ENCODE measurements around the gene CROCC2. TPM values are rescaled to one million over a fixed set of nuclear protein-coding genes. Genes with fewer than 3 reads are reported as not detected.

The CROCC2 gene
- polyA plus RNA-seq, 1 of the 3 experiments (the other 2 are of a cell fraction) = not detected

DNA sequence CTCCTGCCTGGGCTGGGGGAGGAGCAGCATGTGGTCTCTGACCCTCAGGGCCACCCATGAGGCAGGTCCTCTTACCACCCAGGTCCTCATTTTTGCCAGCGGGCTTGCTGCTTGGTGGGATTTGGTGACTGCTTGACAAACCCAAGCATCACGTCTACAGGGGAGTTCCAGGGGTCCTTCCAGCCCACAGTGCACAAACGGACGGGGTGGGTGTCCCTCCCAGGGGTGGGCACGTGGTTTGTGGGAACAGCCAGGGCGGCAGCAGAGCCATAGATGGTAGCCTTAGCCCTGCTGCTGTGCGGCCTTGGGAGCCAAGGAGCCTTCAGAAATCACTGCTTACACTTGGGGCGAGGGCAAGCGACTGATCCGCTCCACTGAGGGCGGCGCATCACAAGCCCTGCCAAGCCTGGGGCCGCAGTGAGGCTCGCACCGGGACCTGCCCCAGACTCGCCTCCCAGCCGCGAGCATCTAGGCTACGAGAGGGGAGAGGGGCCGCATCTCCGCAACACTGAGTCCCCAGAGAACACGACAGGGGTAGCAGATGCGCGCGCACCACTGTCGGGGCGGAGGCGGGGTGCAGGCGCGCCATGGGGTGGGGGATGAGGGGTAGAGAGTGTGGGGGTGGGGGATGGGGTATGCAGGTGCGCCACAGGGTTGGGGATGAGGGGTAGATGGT lies 129.1 kb downstream of the CROCC2 start (continued):
- no peak for TF ChIP-seq EP300 (IDR thresholded peaks at IDR 0.05; ENCODE audit: borderline replicate concordance in 1 of 2, low read depth in 1 of 2, low read length in 1 of 2)
- no peak for TF ChIP-seq MXI1 (IDR thresholded peaks at IDR 0.05; ENCODE audit: low read depth, low read length)
- TF ChIP-seq, protein P1, sequence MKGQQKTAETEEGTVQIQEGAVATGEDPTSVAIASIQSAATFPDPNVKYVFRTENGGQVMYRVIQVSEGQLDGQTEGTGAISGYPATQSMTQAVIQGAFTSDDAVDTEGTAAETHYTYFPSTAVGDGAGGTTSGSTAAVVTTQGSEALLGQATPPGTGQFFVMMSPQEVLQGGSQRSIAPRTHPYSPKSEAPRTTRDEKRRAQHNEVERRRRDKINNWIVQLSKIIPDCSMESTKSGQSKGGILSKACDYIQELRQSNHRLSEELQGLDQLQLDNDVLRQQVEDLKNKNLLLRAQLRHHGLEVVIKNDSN (IDR thresholded peaks at IDR 0.05; ENCODE audit: borderline replicate concordance, low read depth) = no peak
- no peak for TF ChIP-seq RAD21 (IDR thresholded peaks at IDR 0.05; ENCODE audit: low read length)
- TF ChIP-seq, protein P2, sequence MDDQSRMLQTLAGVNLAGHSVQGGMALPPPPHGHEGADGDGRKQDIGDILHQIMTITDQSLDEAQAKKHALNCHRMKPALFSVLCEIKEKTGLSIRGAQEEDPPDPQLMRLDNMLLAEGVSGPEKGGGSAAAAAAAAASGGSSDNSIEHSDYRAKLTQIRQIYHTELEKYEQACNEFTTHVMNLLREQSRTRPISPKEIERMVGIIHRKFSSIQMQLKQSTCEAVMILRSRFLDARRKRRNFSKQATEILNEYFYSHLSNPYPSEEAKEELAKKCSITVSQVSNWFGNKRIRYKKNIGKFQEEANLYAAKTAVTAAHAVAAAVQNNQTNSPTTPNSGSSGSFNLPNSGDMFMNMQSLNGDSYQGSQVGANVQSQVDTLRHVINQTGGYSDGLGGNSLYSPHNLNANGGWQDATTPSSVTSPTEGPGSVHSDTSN (IDR thresholded peaks at IDR 0.05) = no peak

DNA sequence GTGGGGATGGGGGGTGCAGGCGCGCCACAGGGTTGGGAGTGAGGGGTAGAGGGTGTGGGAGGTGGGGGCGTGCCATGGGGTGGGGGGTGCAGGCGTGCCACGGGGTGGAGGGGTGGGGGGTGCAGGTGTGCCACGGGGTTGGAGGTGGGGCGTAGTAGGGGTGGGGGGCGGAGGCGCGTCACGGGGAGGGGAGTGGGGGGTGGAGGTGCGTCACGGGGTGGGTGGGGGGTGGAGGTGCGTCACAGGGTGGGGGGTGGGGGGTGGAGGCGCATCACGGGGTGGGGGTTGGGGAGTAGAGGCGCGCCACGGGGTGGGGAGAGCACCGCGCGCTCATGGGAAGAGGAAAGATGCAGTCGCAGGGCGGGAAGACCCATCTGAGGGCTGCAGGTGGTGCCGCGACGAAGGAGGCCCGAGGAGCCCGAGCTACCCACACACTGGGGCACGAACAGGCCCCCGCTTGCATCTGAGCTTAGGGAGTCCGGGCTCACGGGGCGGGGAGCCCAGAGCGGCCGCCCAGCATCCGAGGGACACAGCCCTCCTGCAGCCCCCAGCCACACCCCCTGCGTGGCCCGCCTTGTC lies 129.8 kb downstream of the CROCC2 start:
- Histone ChIP-seq H4K20me1 (ENCODE audit: insufficient read depth) (no peaks in the 10 kb centered on the region), H3K4me3 (ENCODE audit: low read depth in 2 of 2, low read length in 1 of 2) (no peak overlapping the region), H3K36me3 (replicated peaks in 1 of 2; ENCODE audit: control insufficient read depth in 1 of 2, insufficient read depth in 2 of 2, low read length in 1 of 2) (no peaks in the 10 kb centered on the region), H3F3A (replicated peaks; ENCODE audit: insufficient read depth) (no peaks in the 10 kb centered on the region), H3K9me3 (no peaks in the 10 kb centered on the region), H3K9ac (no peak overlapping the region), H3K27me3 (ENCODE audit: insufficient read depth) (no peaks in the 10 kb centered on the region), H3K27ac (ENCODE audit: low read depth in 2 of 2, low read length in 1 of 2) (no peak overlapping the region), H3K9me2 (no peaks in the 10 kb centered on the region), H3K79me2 (ENCODE audit: insufficient read depth) (no peaks in the 10 kb centered on the region), H3K4me2 (no peak overlapping the region), H3K4me1 (ENCODE audit: control insufficient read depth in 1 of 2, insufficient read depth in 2 of 2, low read depth in 1 of 2, low read length in 1 of 2) (no peaks in the 10 kb centered on the region), H2AFZ (ENCODE audit: low read depth) (no peak overlapping the region)
- 63% methylated on average over 25 of the region's 39 CpGs for WGBS (ENCODE audit: low lambda C conversion rate)
- no peak for TF ChIP-seq RAD21 (IDR thresholded peaks at IDR 0.05; ENCODE audit: low read length)
- TF ChIP-seq GABPA (IDR thresholded peaks at IDR 0.05; ENCODE audit: low read depth) = no peak
- peak; percentile 44 for DNase-seq
- POLR2A ChIA-PET = no interaction called here
- CTCF ChIA-PET = no interaction called here

DNA sequence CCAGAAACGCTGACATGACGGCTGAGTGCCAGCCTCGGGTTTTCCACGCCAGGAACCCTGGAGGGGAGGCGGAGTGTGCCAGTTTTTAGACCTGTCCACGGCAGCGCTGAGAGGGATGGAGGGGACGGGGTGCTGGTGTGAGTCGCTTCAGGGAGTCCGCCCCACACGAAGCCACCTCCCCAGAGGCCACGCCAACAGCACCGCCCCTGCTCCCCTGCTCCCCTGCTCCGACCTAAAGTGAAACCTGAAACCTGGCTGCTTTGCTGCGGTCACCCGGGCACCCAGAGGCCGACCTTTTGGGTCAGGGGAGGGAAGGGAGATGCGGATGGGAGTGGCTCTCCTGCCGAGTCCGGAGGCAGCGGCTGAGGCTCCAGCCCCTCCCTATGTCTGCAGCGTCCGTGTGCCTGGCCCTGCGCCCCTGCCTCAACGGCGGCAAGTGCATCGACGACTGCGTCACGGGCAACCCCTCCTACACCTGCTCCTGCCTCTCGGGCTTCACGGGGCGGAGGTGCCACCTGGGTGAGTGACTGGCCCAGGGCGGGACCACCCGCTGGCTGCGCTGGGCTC lies 130.3 kb downstream of the CROCC2 start:
- no peaks in the 10 kb centered on the region for H3K4me1 ChIP-seq (ENCODE audit: control insufficient read depth in 1 of 2, insufficient read depth in 2 of 2, low read depth in 1 of 2, low read length in 1 of 2)
- DNase-seq = no peak
- H3K36me3 ChIP-seq (replicated peaks in 1 of 2; ENCODE audit: control insufficient read depth in 1 of 2, insufficient read depth in 2 of 2, low read length in 1 of 2) = no peaks in the 10 kb centered on the region
- H3F3A ChIP-seq (replicated peaks; ENCODE audit: insufficient read depth) = no peaks in the 10 kb centered on the region
- H3K9me3 ChIP-seq = no peaks in the 10 kb centered on the region
- no peak overlapping the region for H3K27ac ChIP-seq (ENCODE audit: low read depth in 2 of 2, low read length in 1 of 2)
- H2AFZ ChIP-seq (ENCODE audit: low read depth) = no peak overlapping the region
- no peak overlapping the region for H3K4me2 ChIP-seq
- ChIA-PET CTCF (no interaction called here), POLR2A (no interaction called here)
- H4K20me1 ChIP-seq (ENCODE audit: insufficient read depth) = no peaks in the 10 kb centered on the region
- no peak overlapping the region for H3K4me3 ChIP-seq (ENCODE audit: low read depth in 2 of 2, low read length in 1 of 2)
- 78% methylated on average over 27 of the region's 36 CpGs for WGBS (ENCODE audit: low lambda C conversion rate)
- H3K79me2 ChIP-seq (ENCODE audit: insufficient read depth) = no peaks in the 10 kb centered on the region
- no peaks in the 10 kb centered on the region for H3K27me3 ChIP-seq (ENCODE audit: insufficient read depth)
- no peak overlapping the region for H3K9ac ChIP-seq
- no peaks in the 10 kb centered on the region for H3K9me2 ChIP-seq
- TF ChIP-seq RFX5 (IDR thresholded peaks at IDR 0.05; ENCODE audit: low read length) = no peak
- no peak for TF ChIP-seq NFIC (IDR thresholded peaks at IDR 0.05; ENCODE audit: borderline replicate concordance)
- TF ChIP-seq SMC3 (IDR thresholded peaks at IDR 0.05; ENCODE audit: low read depth, low read length) = no peak
- TF ChIP-seq FOXJ3 (CRISPR knock-in tag; IDR thresholded peaks at IDR 0.05) = no peak
- no peak for TF ChIP-seq FOXM1 (IDR thresholded peaks at IDR 0.05; ENCODE audit: low read depth)
- TF ChIP-seq POLR2AphosphoS5 (IDR thresholded peaks at IDR 0.05; ENCODE audit: low read depth, low read length) = no peak
- TF ChIP-seq, protein P3, sequence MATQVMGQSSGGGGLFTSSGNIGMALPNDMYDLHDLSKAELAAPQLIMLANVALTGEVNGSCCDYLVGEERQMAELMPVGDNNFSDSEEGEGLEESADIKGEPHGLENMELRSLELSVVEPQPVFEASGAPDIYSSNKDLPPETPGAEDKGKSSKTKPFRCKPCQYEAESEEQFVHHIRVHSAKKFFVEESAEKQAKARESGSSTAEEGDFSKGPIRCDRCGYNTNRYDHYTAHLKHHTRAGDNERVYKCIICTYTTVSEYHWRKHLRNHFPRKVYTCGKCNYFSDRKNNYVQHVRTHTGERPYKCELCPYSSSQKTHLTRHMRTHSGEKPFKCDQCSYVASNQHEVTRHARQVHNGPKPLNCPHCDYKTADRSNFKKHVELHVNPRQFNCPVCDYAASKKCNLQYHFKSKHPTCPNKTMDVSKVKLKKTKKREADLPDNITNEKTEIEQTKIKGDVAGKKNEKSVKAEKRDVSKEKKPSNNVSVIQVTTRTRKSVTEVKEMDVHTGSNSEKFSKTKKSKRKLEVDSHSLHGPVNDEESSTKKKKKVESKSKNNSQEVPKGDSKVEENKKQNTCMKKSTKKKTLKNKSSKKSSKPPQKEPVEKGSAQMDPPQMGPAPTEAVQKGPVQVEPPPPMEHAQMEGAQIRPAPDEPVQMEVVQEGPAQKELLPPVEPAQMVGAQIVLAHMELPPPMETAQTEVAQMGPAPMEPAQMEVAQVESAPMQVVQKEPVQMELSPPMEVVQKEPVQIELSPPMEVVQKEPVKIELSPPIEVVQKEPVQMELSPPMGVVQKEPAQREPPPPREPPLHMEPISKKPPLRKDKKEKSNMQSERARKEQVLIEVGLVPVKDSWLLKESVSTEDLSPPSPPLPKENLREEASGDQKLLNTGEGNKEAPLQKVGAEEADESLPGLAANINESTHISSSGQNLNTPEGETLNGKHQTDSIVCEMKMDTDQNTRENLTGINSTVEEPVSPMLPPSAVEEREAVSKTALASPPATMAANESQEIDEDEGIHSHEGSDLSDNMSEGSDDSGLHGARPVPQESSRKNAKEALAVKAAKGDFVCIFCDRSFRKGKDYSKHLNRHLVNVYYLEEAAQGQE (IDR thresholded peaks at IDR 0.05; ENCODE audit: low read depth, low read length) = no peak
- no peak for TF ChIP-seq GABPA (IDR thresholded peaks at IDR 0.05; ENCODE audit: low read depth)
- TF ChIP-seq TCF12 (IDR thresholded peaks at IDR 0.05) = no peak
- no peak for TF ChIP-seq SIN3A (IDR thresholded peaks at IDR 0.05; ENCODE audit: borderline replicate concordance, low read depth, low read length)
- TF ChIP-seq EP300 (IDR thresholded peaks at IDR 0.05; ENCODE audit: borderline replicate concordance in 1 of 2, low read depth in 1 of 2, low read length in 1 of 2) = no peak
- TF ChIP-seq, protein P4, sequence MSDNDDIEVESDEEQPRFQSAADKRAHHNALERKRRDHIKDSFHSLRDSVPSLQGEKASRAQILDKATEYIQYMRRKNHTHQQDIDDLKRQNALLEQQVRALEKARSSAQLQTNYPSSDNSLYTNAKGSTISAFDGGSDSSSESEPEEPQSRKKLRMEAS (IDR thresholded peaks at IDR 0.05; ENCODE audit: low read depth) = no peak
